WTC11 (cell line): ENCODE data around the gene CACNA1C. TPM values are rescaled to one million over a fixed set of nuclear protein-coding genes. Genes with fewer than 3 reads are reported as not detected.

ENCODE experiments used
- ATAC-seq: fragments of 200-7000 bp; cut with Tn5 transposase; 2 replicates; pipeline ENCODE4 v1.10.0; 2021; ENCODE audit warnings: mild to moderate bottlenecking, moderate library complexity
- CTCF ChIA-PET: fragments of 300-600 bp; sonication (Branson Sonifier 250); formaldehyde crosslinking; loops from one replicate; lab custom pipeline; 2021; ENCODE audit warnings: antibody characterized with exemption; lab: Charles Lee
- POLR2A ChIA-PET: fragments of 350-600 bp; sonication (Branson Sonifier 250); formaldehyde crosslinking; loops from one replicate; lab custom pipeline; 2021; ENCODE audit warnings: antibody characterized with exemption; lab: Charles Lee
- DNase-seq: peaks from one replicate; pipeline ENCODE4 v3.0.0; 2021; ENCODE audit warnings: low spot score
- H3K27ac Mint-ChIP-seq: 2 replicates; pipeline ENCODE4 v1.8.0; 2021; ENCODE audit warnings: mixed read lengths
- H3K27me3 Mint-ChIP-seq: 2 replicates; pipeline ENCODE4 v1.8.0; 2021; ENCODE audit warnings: low read depth, mild to moderate bottlenecking, moderate library complexity, mixed read lengths
- H3K36me3 Mint-ChIP-seq: 2 replicates; pipeline ENCODE4 v1.8.0; 2021; ENCODE audit warnings: mixed read lengths
- H3K4me1 Mint-ChIP-seq: 2 replicates; pipeline ENCODE4 v1.8.0; 2022; ENCODE audit warnings: mixed read lengths
- H3K4me3 Mint-ChIP-seq: 2 replicates; pipeline ENCODE4 v1.8.0; 2021; ENCODE audit warnings: mild to moderate bottlenecking, moderate library complexity, mixed read lengths
- H3K9me3 Mint-ChIP-seq: 2 replicates; pipeline ENCODE4 v1.8.0; 2021; ENCODE audit warnings: mixed read lengths
- EMX1 ChIP-seq: fragments of 250-450 bp; sonication (Bioruptor Pico); IDR thresholded peaks from 2 replicates; pipeline ENCODE4 v1.8.0; 2021; ENCODE audit warnings: mild to moderate bottlenecking
- ESRRA ChIP-seq: sonication (generic); formaldehyde crosslinking; IDR thresholded peaks from 2 replicates; pipeline ENCODE4 v1.8.1; 2022; ENCODE audit warnings: mild to moderate bottlenecking, missing genetic modification reagents, borderline replicate concordance
- MYBL2 ChIP-seq: sonication (generic); formaldehyde crosslinking; IDR thresholded peaks from 2 replicates; pipeline ENCODE4 v1.8.1; 2023; ENCODE audit warnings: mild to moderate bottlenecking, moderate library complexity, missing genetic modification reagents
- NFE2L1 ChIP-seq: sonication (generic); formaldehyde crosslinking; IDR thresholded peaks from 2 replicates; pipeline ENCODE4 v1.8.1; 2023; ENCODE audit warnings: missing genetic modification reagents
- RELA ChIP-seq: sonication (generic); formaldehyde crosslinking; IDR thresholded peaks from 2 replicates; pipeline ENCODE4 v1.8.1; 2022; ENCODE audit warnings: missing genetic modification reagents, mild to moderate bottlenecking, borderline replicate concordance
- ZNF219 ChIP-seq: sonication (generic); formaldehyde crosslinking; IDR thresholded peaks from 2 replicates; pipeline ENCODE4 v1.8.0; 2023; ENCODE audit warnings: missing genetic modification reagents, mild to moderate bottlenecking, borderline replicate concordance
- ZNF416 ChIP-seq: fragments of 250-450 bp; sonication (Bioruptor Pico); IDR thresholded peaks from 2 replicates; pipeline ENCODE4 v1.9.0; 2021; ENCODE audit warnings: mild to moderate bottlenecking, inconsistent platforms
- ZNF671 ChIP-seq: fragments of 250-450 bp; sonication (Bioruptor Pico); IDR thresholded peaks from 2 replicates; pipeline ENCODE4 v1.8.0; 2021; ENCODE audit warnings: mild to moderate bottlenecking
- total RNA-seq: library from RNA; stranded (reverse); gene quantifications from 3 replicates; pipeline ENCODE4 v1.2.3, GENCODE V29; 2021
- TF ChIP-seq, protein P1 (sequence below): sonication (generic); formaldehyde crosslinking; IDR thresholded peaks from 2 replicates; pipeline ENCODE4 v1.8.1; 2023; ENCODE audit warnings: mild to moderate bottlenecking, missing genetic modification reagents
- TF ChIP-seq, protein P2 (sequence below): fragments of 250-450 bp; sonication (Bioruptor Pico); IDR thresholded peaks from 2 replicates; pipeline ENCODE4 v2.1.2; 2022; ENCODE audit warnings: mild to moderate bottlenecking, moderate library complexity
- TF ChIP-seq, protein P3 (sequence below): sonication (generic); formaldehyde crosslinking; IDR thresholded peaks from 2 replicates; pipeline ENCODE4 v1.8.1; 2022; ENCODE audit warnings: missing genetic modification reagents, borderline replicate concordance
- TF ChIP-seq, protein P4 (sequence below): sonication (generic); formaldehyde crosslinking; IDR thresholded peaks from 2 replicates; pipeline ENCODE4 v1.8.0; 2022; ENCODE audit warnings: mild to moderate bottlenecking, missing genetic modification reagents
- TF ChIP-seq, protein P5 (sequence below): fragments of 250-450 bp; sonication (Bioruptor Pico); IDR thresholded peaks from 2 replicates; pipeline ENCODE4 v1.9.0; 2021; ENCODE audit warnings: moderate library complexity, mild to moderate bottlenecking, inconsistent platforms, borderline replicate concordance
- TF ChIP-seq, protein P6 (sequence below): sonication (generic); formaldehyde crosslinking; IDR thresholded peaks from 2 replicates; pipeline ENCODE4 v1.8.1; 2022; ENCODE audit warnings: low read depth, mild to moderate bottlenecking, moderate library complexity, missing genetic modification reagents, borderline replicate concordance
- TF ChIP-seq, protein P7 (sequence below): sonication (generic); formaldehyde crosslinking; IDR thresholded peaks from 2 replicates; pipeline ENCODE4 v1.8.1; 2023; ENCODE audit warnings: mild to moderate bottlenecking, missing genetic modification reagents, moderate library complexity
- TF ChIP-seq, protein P8 (sequence below): sonication (generic); formaldehyde crosslinking; IDR thresholded peaks from 2 replicates; pipeline ENCODE4 v1.8.1; 2022; ENCODE audit warnings: low read depth, missing genetic modification reagents, borderline replicate concordance

The CACNA1C gene
- total RNA-seq, 1 experiment from 2014 or later: 1.7 TPM

DNA sequence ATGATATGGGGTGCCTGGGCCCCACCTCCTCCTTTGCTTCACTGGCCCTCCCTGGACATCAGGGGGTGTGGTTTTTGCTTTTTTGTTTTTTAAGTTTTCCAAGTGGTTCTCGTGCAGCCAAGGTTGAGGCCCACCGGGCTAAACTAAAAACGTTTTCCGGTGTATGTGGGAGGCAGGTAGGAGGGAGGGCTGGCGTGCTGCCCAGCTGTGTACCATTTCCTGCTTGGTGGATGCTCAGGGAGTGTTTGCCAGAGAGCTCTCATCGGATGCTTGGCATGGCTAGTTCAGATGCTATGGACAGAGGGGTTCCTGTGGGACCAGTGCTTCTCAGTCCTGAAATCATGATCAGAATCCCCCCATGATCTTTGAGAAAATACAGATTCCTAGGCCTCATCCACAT lies 246.4 kb downstream of the CACNA1C start:
- no peak for DNase-seq
- ATAC-seq: no peak
- TF ChIP-seq, protein P1, sequence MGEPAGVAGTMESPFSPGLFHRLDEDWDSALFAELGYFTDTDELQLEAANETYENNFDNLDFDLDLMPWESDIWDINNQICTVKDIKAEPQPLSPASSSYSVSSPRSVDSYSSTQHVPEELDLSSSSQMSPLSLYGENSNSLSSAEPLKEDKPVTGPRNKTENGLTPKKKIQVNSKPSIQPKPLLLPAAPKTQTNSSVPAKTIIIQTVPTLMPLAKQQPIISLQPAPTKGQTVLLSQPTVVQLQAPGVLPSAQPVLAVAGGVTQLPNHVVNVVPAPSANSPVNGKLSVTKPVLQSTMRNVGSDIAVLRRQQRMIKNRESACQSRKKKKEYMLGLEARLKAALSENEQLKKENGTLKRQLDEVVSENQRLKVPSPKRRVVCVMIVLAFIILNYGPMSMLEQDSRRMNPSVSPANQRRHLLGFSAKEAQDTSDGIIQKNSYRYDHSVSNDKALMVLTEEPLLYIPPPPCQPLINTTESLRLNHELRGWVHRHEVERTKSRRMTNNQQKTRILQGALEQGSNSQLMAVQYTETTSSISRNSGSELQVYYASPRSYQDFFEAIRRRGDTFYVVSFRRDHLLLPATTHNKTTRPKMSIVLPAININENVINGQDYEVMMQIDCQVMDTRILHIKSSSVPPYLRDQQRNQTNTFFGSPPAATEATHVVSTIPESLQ (CRISPR knock-in tag): no peak
- TF ChIP-seq, protein P2, sequence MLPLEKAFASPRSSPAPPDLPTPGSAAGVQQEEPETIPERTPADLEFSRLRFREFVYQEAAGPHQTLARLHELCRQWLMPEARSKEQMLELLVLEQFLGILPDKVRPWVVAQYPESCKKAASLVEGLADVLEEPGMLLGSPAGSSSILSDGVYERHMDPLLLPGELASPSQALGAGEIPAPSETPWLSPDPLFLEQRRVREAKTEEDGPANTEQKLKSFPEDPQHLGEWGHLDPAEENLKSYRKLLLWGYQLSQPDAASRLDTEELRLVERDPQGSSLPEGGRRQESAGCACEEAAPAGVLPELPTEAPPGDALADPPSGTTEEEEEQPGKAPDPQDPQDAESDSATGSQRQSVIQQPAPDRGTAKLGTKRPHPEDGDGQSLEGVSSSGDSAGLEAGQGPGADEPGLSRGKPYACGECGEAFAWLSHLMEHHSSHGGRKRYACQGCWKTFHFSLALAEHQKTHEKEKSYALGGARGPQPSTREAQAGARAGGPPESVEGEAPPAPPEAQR: no peak
- TF ChIP-seq ZNF416: no peak
- no peak for TF ChIP-seq EMX1
- no peak for TF ChIP-seq RELA (CRISPR knock-in tag)
- no peak for TF ChIP-seq NFE2L1 (CRISPR knock-in tag)
- TF ChIP-seq, protein P3, sequence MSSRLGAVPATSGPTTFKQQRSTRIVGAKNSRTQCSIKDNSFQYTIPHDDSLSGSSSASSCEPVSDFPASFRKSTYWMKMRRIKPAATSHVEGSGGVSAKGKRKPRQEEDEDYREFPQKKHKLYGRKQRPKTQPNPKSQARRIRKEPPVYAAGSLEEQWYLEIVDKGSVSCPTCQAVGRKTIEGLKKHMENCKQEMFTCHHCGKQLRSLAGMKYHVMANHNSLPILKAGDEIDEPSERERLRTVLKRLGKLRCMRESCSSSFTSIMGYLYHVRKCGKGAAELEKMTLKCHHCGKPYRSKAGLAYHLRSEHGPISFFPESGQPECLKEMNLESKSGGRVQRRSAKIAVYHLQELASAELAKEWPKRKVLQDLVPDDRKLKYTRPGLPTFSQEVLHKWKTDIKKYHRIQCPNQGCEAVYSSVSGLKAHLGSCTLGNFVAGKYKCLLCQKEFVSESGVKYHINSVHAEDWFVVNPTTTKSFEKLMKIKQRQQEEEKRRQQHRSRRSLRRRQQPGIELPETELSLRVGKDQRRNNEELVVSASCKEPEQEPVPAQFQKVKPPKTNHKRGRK (CRISPR knock-in tag): no peak
- TF ChIP-seq, protein P4, sequence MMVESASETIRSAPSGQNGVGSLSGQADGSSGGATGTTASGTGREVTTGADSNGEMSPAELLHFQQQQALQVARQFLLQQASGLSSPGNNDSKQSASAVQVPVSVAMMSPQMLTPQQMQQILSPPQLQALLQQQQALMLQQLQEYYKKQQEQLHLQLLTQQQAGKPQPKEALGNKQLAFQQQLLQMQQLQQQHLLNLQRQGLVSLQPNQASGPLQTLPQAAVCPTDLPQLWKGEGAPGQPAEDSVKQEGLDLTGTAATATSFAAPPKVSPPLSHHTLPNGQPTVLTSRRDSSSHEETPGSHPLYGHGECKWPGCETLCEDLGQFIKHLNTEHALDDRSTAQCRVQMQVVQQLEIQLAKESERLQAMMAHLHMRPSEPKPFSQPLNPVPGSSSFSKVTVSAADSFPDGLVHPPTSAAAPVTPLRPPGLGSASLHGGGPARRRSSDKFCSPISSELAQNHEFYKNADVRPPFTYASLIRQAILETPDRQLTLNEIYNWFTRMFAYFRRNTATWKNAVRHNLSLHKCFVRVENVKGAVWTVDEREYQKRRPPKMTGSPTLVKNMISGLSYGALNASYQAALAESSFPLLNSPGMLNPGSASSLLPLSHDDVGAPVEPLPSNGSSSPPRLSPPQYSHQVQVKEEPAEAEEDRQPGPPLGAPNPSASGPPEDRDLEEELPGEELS (CRISPR knock-in tag): no peak
- no peak for TF ChIP-seq ZNF219 (CRISPR knock-in tag)
- TF ChIP-seq, protein P5, sequence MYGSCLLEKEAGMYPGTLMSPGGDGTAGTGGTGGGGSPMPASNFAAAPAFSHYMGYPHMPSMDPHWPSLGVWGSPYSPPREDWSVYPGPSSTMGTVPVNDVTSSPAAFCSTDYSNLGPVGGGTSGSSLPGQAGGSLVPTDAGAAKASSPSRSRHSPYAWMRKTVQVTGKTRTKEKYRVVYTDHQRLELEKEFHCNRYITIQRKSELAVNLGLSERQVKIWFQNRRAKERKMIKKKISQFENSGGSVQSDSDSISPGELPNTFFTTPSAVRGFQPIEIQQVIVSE (CRISPR knock-in tag): no peak
- TF ChIP-seq MYBL2: no peak
- TF ChIP-seq, protein P6, sequence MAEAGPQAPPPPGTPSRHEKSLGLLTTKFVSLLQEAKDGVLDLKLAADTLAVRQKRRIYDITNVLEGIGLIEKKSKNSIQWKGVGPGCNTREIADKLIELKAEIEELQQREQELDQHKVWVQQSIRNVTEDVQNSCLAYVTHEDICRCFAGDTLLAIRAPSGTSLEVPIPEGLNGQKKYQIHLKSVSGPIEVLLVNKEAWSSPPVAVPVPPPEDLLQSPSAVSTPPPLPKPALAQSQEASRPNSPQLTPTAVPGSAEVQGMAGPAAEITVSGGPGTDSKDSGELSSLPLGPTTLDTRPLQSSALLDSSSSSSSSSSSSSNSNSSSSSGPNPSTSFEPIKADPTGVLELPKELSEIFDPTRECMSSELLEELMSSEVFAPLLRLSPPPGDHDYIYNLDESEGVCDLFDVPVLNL (CRISPR knock-in tag): no peak
- no peaks in the 10 kb centered on the region for H3K27me3 Mint-ChIP-seq
- CTCF ChIA-PET: interaction anchor here (2.4 kb wide), 1 partner anchor 9 kb away, joined by 7 read pairs; no protein-coding TSS in a partner anchor
- no peak overlapping the region for H3K4me3 Mint-ChIP-seq
- H3K4me1 Mint-ChIP-seq: peaks cover 29% of the 10 kb centered on the region
- no peak overlapping the region for H3K27ac Mint-ChIP-seq
- POLR2A ChIA-PET: no interaction called here
- no peaks in the 10 kb centered on the region for H3K36me3 Mint-ChIP-seq
- no peaks in the 10 kb centered on the region for H3K9me3 Mint-ChIP-seq

DNA sequence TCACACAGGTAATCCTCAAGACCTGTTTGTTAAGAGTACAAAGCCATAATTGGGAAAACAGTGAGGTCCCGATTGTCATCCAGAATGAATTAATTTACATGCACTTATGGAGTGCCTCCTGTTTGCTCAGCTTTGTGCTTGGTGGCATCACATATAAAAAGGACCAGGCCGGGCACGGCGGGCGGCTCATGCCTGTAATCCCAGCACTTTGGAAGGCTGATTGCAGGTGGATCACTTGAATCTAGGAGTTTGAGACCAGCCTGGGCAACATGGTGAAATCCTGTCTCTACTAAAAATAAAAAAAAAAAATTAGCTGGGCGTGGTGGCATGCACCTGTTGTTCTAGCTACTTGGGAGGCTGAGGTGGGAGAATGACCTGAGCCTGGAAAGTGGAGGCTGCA lies 247.4 kb downstream of the CACNA1C start:
- H3K27me3 Mint-ChIP-seq: no peaks in the 10 kb centered on the region
- ATAC-seq (no peak), DNase-seq (no peak)
- peaks cover 24% of the 10 kb centered on the region for H3K4me1 Mint-ChIP-seq
- H3K36me3 Mint-ChIP-seq: no peaks in the 10 kb centered on the region
- CTCF ChIA-PET: interaction anchor here (2.4 kb wide), 1 partner anchor 10 kb away, joined by 7 read pairs; no protein-coding TSS in a partner anchor
- H3K27ac Mint-ChIP-seq: no peak overlapping the region
- no peaks in the 10 kb centered on the region for H3K9me3 Mint-ChIP-seq
- TF ChIP-seq ZNF416: no peak
- no peak for TF ChIP-seq ZNF671 (CRISPR knock-in tag)
- TF ChIP-seq, protein P4 (CRISPR knock-in tag): no peak
- TF ChIP-seq ESRRA: no peak
- TF ChIP-seq, protein P7, sequence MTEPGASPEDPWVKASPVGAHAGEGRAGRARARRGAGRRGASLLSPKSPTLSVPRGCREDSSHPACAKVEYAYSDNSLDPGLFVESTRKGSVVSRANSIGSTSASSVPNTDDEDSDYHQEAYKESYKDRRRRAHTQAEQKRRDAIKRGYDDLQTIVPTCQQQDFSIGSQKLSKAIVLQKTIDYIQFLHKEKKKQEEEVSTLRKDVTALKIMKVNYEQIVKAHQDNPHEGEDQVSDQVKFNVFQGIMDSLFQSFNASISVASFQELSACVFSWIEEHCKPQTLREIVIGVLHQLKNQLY (CRISPR knock-in tag): no peak
- TF ChIP-seq, protein P8, sequence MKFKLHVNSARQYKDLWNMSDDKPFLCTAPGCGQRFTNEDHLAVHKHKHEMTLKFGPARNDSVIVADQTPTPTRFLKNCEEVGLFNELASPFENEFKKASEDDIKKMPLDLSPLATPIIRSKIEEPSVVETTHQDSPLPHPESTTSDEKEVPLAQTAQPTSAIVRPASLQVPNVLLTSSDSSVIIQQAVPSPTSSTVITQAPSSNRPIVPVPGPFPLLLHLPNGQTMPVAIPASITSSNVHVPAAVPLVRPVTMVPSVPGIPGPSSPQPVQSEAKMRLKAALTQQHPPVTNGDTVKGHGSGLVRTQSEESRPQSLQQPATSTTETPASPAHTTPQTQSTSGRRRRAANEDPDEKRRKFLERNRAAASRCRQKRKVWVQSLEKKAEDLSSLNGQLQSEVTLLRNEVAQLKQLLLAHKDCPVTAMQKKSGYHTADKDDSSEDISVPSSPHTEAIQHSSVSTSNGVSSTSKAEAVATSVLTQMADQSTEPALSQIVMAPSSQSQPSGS (CRISPR knock-in tag): no peak
- no peak overlapping the region for H3K4me3 Mint-ChIP-seq
- POLR2A ChIA-PET: no interaction called here
